ENCODE measurements around the gene FRMPD2.
"Not testable (repeated sequence)": the region's sequence is repeated elsewhere in the genome, so short reads cannot be mapped to it uniquely, and the experiment has no call there.

The FRMPD2 gene

DNA sequence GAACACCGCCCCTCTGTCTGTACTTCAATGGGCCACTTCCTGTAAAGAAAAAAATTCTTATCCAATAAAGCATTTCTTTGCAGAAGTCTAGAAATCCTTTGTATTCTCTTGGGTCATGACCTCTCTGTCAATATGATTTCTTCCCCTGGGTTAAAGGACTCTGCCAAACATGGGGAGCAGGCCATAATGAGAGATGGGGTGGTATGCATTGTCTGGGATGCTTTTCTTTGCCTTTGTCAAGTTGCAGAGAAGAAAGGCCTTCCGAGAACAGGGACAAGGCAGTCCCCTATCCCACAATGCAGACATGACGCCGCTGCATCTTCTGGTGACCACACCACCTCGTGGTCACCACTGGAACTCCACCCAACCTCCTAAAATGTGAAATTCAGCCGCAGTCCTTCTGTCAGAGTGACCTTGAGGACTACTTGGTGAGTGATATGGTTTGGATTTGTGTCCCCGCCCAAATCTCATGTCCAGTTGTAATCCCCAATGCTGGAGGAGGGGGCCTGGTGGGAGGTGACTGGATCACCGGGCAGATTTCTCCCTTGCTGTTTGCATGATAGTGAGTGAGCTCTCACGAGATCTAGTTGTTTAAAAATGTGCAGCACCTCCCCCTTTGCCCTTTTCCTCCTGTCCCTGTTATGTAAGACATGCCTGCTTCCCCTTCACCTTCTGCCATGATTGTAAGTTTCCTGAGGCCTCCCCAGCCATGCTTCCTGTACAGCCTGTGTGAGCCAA lies 15.2 kb upstream of the FRMPD2 start:
- peak; percentile 71 for DNase-seq
- in situ Hi-C loops (cut with MboI; ENCODE audit: low pct_unique_long_range_greater_than_20kb, low sequenced_read_pairs): no loop called here

DNA sequence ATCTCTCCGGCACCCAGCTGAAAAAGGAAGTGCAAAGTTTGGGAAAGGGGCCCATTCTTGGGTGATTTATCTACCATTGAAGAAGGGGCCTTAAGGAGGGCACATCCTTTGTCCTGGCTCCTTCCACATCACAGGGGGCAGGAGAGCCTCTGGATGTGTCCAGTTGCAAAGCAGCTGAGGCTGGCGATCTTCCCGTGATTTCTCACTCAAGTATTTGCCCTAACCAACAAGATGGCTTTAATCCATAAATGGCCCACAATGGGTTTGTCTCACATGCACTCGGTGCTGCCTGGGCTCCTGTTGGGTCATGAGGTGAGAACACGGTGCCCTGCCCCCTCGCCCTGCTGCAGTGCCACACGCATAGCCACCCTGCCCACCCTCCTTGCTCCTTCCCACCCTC lies 14.2 kb upstream of the FRMPD2 start:
- DNase-seq: no peak
- in situ Hi-C loops (cut with MboI; ENCODE audit: low pct_unique_long_range_greater_than_20kb, low sequenced_read_pairs): no loop called here

DNA sequence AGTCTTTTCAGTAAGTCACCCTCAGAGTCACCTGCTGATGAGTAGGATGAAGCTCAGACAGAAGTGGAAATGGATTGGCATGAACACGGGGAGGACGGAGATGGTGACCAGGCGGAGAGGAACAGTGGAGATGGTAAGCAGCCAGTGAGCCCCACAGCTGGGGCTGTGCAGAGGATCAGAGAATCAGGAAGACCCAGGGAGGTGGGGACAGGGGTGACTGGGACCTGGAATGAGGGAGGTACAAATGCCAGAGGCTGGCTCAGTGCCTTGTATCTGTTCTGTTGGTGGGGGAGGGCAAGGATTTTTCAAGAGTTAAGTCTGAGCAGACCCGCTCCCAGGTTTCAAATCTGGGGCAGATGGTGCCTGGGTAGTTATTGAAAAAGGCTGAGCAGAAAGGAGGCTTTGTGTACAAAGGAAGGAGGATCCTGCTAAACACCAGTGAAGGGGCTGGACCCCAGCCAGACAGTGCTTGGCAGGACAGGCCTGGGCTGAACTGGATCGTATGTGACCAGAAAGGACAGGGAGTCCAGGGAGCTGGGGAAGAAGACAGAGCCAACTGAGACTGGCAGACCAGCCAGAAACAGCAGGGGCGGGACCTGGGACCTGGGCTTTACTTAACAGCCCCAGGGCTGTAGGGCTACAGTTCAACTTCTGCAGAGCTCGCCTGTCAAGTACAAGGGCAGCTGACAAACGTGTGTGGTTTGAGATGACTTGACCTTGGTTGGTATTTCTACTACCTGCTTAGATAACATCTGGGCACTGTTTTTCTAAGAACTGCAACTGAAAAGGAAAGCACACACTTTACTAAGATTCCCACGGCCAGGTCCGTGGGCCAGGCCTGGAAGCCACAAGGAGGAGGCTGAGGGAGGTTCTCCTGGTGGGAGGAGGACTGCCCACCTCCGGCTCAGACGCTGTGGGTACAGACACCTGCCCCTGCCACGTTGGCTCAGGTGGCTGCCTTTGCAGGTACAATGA lies 13.2 kb upstream of the FRMPD2 start:
- in situ Hi-C loops (cut with MboI; ENCODE audit: low pct_unique_long_range_greater_than_20kb, low sequenced_read_pairs): no loop called here

DNA sequence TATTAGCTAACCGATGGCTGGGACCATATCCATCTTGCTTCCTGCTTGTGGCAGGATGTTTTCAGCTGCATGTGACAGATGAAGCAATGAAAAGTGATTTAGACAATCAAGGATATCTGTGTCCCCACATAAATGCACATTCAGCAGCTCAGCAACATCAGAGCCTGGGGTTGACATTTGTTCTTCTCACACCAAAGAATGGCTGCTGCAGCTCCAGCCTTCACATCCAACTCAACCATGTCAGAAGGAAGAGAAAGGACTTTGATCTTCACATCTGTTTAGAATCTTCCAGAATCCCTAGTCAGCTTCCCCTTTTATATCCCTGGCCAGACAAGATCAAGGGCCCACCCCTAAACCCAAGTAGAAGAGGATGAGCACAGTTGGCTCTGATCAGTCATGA lies 11.9 kb upstream of the FRMPD2 start:
- DNase-seq: no peak
- in situ Hi-C loops (cut with MboI; ENCODE audit: low pct_unique_long_range_greater_than_20kb, low sequenced_read_pairs): no loop called here

More for the DNA sequence above, 13.2 kb upstream of the FRMPD2 start:
- no peak for DNase-seq

DNA sequence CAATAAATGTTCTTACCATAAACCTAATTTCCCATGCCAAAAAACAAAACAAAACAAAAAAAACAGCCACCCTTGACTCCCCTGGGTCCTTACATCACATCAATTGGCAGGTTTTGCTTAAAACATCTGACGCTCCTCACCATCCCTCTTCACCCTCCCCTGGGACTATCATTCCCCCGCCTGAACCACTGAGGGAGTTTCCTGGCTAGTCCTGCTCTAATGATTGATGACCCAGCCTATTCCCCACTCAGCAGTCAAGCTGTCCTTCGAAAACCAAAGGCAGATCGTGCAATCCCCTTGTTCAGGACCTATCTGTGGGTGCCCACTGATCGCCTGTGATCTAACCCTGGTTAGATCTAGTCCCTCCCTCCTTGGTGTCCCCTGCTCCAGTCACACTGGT lies 11.2 kb upstream of the FRMPD2 start:
- in situ Hi-C loops (cut with MboI; ENCODE audit: low pct_unique_long_range_greater_than_20kb, low sequenced_read_pairs): no loop called here
- DNase-seq: no peak

DNA sequence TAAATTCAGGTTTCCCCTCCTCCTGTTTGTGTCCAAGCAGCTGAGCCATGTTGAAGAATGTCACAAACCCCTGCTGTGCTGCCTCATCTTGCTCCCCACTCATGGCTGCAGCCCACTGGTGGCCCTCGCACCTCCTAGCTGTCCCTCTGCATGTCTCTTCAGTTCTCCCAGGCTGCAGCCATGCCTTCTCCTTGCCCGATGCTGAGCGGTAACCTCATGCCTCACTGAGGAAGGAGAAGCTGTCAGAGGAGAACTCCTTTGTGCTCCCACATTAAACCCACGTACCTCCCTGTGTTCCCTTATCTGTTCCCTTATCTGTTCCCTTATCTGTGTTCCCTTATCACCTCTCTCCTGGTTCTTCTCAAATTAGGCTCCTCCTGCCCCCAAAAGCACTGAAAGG lies 10.3 kb upstream of the FRMPD2 start:
- in situ Hi-C loops (cut with MboI; ENCODE audit: low pct_unique_long_range_greater_than_20kb, low sequenced_read_pairs): no loop called here
- DNase-seq: no peak

DNA sequence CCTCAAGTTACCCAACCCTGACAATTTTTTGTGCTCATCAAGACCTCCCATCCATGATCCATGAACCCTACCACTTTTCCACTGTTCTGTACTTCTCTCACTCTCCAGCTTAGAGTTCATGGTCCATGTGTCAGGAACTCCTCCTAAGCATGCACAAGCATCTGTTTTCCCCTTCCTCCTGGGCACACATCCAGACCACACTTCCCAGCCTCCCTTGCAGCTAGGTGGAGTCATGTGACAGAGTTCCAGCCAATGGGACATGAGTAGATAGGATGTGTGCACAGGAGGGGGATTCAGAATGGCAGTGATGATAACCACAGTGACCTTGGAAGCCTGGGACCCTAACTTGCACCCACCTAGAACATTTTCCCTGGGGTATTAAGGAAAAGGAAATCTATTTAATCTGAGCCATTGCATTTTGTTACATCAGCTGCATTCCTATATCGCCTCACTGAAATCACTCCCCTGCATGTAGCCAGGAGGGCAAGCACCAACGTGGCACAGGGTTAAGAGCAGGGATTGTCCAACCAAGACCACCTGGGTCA lies 9.6 kb upstream of the FRMPD2 start:
- in situ Hi-C loops (cut with MboI; ENCODE audit: low pct_unique_long_range_greater_than_20kb, low sequenced_read_pairs): no loop called here
- DNase-seq: no peak

DNA sequence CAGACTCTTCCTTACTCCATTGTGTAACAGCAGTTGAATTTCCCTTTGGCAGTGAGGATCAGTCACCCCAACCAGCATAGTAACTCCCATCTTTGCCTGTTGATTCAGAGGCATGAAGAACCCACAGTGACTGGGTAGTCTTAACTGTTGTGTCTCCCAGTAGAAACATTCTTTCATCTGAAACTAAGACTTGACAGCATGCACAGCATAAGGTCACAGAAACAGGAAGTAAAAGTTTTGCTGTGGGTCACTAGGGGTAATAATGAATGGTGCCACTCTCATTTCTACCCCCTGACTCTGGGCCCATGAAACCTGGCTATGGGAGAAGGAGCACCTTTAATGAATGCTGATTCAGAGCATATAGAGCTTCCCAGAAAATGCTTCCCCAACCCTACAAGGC lies 8.3 kb upstream of the FRMPD2 start:
- no peak for DNase-seq
- in situ Hi-C loops (cut with MboI; ENCODE audit: low pct_unique_long_range_greater_than_20kb, low sequenced_read_pairs): no loop called here

DNA sequence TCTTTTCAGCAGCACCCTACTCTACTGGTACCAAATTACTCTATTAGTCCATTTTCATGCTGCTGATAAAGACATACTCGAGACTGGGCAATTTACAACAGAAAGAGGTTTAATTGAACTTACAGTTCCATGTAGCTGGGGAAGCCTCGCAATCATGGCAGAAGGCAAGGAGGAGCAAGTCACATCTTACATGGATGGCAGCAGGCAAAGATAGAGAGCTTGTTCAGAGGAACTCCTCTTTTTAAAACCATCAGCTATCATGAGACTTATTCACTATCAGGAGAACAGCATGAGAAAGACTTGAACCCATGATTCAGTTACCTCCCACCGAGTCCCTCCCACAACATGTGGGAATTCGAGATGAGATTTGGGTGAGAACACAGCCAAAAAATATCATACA lies 7.2 kb upstream of the FRMPD2 start:
- in situ Hi-C loops (cut with MboI; ENCODE audit: low pct_unique_long_range_greater_than_20kb, low sequenced_read_pairs): not testable (repeated sequence)

DNA sequence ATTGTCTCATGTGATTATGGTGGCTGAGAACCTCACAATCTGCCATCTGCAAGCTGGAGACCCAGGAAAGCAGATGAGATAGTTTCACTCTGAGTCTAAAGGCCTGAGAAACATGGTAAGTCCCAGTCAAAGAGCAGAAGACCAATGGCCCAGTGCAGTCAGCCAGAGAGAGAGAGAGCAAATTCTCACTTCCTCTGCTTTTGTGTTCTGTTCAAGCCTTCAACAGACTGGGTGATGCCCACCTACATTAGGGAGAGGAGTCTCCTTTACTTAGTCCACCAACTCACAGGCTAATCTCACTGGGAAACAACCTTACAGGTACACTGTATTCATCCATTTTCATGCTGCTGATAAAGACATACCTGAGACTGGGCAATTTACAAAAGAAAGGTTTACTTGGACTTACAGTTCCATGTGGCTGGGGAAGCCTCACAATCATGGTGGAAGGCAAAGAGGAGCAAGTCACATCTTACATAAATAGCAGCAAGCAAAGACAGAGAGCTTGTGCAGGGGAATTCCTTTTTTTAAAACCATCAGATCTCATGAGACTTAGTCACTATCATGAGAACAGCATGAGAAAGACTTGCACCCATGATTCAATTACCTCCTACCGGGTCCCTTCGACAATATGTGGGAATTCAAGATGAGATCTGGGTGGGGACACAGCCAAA lies 4.7 kb upstream of the FRMPD2 start:
- in situ Hi-C loops (cut with MboI; ENCODE audit: low pct_unique_long_range_greater_than_20kb, low sequenced_read_pairs): no loop called here
- no peak for DNase-seq

More for the DNA sequence above, 7.2 kb upstream of the FRMPD2 start:
- DNase-seq: not testable (repeated sequence)

DNA sequence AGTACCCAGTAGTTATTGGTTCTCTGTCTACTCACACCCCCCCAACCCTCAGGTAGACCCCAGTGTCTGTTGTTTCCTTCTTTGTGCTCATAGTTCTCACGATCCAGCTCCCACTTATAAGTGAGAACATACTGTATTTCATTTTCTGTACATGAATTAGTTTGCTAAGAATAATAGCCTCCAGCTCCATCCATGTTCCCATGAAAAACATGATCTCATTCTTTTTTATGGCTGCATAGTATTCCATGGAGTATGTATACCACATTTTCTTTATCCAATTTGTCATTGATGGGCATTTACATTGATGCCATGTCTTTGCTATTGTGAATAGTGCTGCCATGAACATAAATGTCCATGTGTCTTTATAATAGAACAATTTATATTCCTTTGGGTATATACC lies 2.6 kb upstream of the FRMPD2 start:
- DNase-seq: no peak
- in situ Hi-C loops (cut with MboI; ENCODE audit: low pct_unique_long_range_greater_than_20kb, low sequenced_read_pairs): no loop called here

DNA sequence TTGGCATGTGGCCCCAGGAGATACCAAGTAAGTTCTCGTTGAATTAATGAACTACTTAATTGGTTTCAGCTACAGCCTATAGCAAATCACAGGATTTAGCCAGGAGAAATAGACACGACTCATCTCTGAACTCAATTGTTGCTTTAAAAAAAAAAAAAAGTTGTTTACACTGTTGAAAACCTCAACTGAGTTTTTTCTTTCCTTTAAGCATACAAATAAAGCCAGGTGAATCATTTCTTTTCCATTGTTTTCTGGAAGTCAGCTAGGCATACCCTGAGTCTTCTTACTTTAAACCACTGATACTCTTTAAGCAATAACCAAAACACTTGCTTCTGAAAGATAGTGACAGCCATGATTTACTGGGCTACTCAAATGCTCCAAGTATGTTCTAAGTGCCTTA lies 755 bp downstream of the FRMPD2 start:
- in situ Hi-C loops (cut with MboI; ENCODE audit: low pct_unique_long_range_greater_than_20kb, low sequenced_read_pairs): no loop called here
- DNase-seq: no peak

DNA sequence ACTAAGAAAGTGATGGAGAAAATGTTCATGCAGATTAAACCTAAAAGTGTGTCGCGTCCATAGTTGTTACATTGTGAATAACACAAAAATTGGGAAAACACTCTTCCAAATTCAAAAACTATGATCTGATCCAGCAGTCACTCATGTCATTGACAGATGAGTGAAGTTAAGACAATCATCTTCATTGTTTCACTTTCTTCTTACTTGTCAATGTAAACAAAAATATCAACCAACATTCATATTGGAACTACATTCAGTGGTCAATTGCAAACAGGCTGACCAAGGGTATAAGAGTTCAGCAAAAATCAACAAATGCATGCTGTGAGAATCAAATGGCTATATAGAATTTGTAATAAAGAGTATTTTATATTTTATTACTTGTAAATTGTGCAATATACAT lies 1.8 kb downstream of the FRMPD2 start:
- no peak for DNase-seq
- in situ Hi-C loops (cut with MboI; ENCODE audit: low pct_unique_long_range_greater_than_20kb, low sequenced_read_pairs): no loop called here

DNA sequence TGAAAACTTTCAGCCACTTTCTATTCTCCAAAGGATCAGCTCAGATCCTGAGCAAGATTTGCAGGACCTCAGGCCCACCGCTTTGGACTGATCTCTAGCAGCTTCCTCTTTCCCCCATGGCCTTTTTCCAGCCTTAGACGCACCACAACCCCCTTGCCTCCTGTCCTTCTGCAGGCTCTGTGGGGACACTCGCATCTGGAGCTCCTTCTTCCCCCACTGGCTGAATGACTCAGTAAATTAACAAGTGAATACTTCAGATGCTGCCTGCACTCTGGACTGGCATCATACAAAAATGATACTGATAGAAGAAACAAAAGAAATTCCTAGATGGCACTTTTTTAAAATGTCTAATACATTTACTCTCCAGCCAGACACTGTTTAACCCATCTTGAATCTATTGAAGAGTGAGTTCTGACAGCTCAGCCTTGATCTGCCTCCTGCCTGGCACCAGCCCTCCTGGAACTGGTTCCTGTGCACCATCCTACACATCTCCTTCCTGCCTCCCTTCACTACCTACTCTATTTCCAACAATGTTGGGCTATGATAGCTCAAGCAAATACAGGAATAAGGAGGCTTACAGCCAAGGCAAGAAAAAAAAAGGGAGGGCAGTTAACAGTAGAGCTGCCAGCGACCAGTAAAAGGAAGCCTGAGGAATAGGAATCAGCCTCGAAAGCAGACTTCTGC lies 3.3 kb downstream of the FRMPD2 start:
- DNase-seq: peak; percentile 25
- in situ Hi-C loops (cut with MboI; ENCODE audit: low pct_unique_long_range_greater_than_20kb, low sequenced_read_pairs): no loop called here

DNA sequence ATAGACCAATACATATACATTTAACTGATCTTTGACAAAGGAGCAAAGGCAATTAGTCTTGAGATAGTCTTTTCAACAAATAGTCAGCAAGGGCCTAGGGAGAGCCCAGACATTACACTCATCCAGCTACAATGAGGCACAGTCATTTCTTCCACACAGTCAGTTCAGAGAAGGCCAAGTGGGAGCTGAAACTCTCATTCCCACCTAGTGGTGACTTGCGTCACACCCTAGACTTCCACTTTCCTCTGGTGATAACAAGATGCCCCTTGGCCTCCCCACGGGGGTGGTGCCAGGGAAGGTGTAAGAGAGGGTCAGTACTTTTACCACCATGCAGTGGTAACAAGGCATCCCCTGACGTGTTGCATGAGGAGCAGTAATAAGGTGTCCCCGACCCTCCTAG lies 8.0 kb downstream of the FRMPD2 start:
- DNase-seq: no peak
- in situ Hi-C loops (cut with MboI; ENCODE audit: low pct_unique_long_range_greater_than_20kb, low sequenced_read_pairs): no loop called here

DNA sequence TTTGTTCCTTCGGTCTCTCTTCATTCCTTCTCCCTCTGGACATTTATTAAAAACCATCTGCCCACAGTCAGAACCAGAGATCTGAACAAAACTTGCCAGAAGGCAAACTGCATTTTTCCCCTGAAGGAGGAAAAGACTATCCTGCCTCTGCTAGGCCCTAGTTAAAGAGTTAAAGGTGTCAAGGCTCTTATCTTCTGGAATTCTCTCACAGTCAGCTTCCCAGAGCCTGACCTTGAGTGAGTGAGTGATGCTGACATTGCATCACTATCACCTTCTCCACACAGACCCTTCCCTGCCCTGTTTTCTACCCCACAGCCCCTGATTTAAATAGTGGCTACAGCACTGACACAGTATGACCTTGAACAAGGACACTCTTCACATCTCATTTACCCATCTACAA lies 16.4 kb downstream of the FRMPD2 start:
- in situ Hi-C loops (cut with MboI; ENCODE audit: low pct_unique_long_range_greater_than_20kb, low sequenced_read_pairs): no loop called here
- DNase-seq: no peak

DNA sequence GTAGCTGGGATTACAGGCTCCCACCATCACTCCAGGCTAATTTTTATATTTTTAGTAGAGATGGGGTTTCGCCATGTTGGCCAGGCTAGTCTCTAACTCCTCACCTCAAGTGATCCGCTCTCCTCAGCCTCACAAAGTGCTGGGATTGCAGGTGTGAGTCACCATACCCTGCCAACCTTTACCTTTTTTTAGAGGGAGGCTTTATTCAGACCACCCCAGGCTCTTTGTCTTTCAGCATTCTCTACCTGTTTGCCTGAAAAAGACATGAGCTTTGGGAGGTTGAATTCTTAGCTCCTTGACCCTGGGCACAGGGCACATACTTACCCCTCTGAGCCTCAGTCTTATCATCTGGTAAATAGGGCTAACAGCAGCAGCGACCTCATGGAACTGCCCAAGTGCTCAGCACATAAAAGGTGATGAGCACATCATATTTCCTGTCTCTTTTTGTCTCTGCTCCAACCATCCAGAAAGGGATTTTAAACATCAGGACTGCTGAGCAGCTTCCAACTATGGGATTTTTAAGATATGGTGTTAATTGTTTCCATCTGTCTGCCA lies 17.0 kb downstream of the FRMPD2 start:
- in situ Hi-C loops (cut with MboI; ENCODE audit: low pct_unique_long_range_greater_than_20kb, low sequenced_read_pairs): no loop called here
- DNase-seq: no peak

DNA sequence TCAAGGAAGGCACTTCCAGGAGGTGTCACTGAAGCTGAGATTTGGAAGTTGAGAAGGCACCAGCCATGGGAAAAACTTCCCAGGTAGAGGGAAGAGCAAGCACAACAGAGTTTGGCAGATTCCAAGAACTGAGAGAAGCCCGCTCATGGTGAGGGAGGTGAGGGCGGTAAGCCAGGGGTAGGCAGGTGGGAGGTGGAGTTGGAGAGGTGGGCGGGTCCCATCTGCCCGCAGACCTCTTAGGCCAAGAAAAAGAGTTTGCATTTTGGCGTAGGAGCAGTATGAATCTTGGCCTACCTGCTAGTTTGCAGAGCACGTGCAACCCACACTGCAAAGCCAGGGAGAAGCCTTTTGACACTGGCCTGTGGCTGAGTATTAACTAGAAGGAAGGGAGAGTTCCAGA lies 18.8 kb downstream of the FRMPD2 start:
- no peak for DNase-seq
- in situ Hi-C loops (cut with MboI; ENCODE audit: low pct_unique_long_range_greater_than_20kb, low sequenced_read_pairs): no loop called here

All from KBM-7 (cell line).